Stimulated activated naive CD4-positive, alpha-beta T cell treated with Interleukin-2 at 50 U/mL for 16 hours (primary cell): Measurements from ENCODE around the gene BHLHA15.

Experiments
- DNase-seq: peaks from one replicate; lab custom pipeline; 2025; lab: John Stamatoyannopoulos, UW

The BHLHA15 gene

DNA sequence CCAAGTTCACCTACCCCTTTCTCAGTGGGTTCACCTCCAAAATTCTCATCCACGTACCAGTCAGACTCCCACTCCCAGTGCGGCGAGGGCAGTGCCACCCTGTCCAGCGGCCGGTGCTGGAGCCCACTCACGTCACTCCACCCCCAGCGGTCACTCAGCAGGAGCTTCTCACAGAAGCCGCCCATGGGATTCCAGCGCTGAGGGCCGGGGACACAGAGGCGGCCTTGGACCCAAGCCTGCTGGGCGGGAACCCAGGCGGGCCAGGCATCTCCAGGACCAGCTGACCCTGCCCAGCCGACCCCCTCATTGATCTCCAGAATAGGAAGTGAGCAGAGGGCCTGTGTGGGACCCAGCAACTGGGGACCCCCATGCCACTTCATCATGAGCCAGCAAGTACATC lies 33.6 kb downstream of the BHLHA15 start:
- DNase-seq: no peak

DNA sequence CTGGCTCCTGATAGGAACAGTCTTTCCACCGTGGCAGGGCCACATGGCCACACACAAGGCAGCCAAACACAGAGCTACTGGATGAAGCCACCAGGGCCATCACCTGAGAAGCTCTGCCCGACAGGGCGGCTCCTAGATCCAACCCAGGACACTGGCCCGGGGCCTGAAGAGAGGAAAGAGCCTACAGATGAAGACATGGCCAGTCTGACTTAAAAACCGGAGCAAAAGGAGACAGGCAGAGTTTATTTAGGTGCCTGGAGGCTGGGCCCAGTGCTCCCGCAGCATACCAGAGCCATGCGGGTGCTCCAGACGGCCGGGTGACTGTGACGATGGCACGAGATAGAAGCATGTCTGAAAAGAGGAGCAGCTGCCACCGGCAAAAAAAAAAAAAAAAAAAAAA lies 36.9 kb downstream of the BHLHA15 start:
- DNase-seq: no peak

DNA sequence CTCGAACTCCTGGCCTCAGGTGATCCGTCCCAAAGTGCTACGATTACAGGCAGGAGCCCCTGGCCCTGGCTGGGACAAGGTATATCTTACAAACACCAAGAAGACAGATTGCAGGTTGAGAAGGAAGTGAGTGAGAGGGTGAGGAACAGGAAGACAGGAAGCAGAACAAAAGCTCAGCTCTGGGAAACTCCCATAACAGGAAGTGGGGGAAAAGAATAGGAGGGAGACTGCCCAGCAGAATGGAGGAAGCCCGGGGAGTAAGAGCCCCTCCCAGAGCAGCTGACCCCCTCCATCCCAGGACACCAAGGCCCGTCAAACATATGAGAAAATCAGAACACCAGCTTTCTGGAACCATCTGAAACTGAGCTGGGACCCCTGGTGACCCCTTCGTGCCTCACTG lies 37.9 kb downstream of the BHLHA15 start:
- no peak for DNase-seq

DNA sequence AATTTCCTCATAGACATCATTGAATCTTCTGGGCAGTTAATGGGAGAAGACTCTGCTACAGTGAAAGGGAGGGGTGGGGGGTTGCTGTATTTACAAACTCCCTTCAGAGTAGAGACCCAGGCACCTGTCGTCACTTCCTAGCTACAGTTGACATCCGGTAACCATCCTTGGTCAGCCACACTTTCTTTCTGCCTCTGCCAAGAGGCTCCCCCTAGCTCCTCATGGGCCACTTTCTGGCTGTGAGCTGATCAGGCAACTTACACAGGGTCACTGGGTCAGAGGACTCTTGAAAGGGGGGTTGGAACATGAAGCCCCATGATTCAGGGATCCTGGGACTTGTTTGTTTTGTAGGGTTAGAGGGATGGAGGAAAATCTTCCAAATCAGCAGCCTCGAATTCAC lies 39.5 kb downstream of the BHLHA15 start:
- peak; percentile 10 for DNase-seq

DNA sequence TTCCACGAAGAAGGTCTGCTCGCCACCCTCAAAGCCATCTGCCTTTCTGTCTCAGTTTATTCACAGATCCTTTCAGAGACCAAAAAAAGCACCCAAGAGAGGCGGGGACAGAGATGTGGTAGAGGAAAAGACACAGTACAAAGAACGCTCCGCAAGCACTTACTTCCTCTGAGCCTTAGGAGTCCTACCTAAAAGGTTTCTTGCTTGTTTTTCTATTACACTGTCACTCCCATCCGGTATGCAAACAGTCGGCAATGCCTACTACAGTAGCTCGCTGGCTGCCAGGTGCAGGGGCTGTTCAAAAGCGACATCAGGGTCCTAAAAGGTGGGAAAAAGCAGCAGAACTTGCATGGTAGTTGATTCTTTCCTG lies 40.0 kb downstream of the BHLHA15 start:
- no peak for DNase-seq

DNA sequence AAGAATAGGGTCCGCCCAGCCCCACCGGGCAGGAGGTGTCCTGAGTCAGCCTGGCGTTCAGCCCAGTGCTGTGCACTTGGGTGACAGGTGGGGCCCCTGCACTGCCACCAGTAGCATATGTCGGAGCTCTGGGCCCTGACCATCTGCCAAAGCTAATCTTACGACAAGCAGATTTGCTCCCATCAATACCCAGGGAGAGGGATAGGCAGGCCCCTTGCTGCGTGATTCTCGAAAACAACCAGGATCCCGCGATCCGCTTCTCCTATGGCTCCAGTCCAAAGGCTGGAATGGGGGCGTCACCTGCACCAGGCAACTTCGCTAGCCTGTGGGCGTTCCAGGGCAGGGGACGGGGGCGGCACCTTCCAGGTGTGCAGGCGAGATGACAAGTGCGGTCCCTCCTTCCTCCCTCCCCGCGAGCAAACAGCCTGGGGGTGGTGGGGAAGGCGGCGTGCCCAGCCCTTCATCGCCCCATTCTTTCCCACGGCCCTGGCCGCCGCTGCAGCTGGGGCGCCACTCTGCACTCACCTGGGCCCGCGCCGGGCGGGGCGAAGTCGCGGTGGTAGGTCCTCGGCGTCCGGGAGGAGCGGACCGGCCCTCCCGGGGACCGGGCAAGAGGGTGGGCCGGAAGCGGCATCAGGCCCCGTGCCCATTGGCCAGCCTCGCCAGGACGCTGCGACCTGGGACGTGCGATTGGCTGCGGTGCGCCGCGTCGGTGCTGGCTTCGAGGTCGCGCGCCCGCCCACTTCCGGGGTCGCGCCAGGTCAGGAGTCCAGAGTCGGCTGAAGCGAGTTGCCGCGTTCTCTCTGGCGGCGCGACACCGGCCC lies 40.6 kb downstream of the BHLHA15 start, which contains the start of gene TECPR1:
Gene TECPR1 (minus strand): TSS at position 632 of the 824 bp plus-strand sequence. CDS start 6,086 bp downstream, outside the sequence.
- DNase-seq: peak; percentile 87

DNA sequence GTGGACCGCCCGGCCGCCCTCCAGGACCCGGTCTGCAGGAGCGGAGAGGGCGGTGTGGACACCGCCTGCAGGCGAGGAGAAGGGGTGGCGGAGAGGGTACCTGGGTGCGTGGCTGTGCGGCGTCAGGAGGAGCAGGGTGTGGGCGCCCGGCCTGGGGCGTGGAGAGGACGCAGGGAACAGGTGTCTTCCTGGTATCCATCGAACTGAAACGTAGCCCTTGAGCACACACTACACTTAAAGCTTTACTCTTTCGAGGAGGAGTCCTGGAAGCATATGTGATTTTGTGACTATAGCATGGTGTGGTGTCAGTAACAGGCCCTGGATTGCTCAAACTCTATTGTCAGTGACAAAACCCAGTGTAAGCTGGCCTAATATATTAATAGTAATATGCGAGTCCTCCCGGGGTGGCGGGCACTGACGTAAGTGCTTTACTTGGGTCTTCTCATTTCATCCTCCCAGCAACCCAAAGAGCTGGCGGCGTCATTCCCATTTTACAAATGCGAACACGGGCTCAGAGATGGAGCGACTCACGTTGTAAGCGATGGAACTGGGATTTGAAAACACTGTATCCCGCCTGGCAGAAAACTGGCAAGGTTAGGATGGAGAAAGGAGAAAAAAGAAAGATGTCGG lies 41.3 kb downstream of the BHLHA15 start:
- no peak for DNase-seq

DNA sequence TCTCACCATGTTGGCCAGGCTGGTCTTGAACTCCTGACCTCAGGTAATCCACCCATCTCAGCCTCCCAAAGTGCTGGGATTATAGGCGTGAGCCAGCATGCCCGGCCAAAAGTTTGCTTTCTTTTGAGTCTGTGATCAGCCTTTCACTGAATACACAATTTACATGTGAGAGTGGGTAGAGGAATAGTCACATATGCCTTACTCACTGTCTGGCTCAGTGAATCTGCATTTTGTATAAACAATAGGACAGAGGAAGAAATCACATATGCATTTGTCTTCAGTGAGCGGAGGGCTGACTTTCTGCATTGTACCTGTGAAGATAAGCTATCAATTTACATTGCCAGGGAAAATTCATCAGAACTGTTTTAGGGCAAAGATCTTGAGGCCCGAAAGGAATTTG lies 43.3 kb downstream of the BHLHA15 start:
- DNase-seq: no peak

DNA sequence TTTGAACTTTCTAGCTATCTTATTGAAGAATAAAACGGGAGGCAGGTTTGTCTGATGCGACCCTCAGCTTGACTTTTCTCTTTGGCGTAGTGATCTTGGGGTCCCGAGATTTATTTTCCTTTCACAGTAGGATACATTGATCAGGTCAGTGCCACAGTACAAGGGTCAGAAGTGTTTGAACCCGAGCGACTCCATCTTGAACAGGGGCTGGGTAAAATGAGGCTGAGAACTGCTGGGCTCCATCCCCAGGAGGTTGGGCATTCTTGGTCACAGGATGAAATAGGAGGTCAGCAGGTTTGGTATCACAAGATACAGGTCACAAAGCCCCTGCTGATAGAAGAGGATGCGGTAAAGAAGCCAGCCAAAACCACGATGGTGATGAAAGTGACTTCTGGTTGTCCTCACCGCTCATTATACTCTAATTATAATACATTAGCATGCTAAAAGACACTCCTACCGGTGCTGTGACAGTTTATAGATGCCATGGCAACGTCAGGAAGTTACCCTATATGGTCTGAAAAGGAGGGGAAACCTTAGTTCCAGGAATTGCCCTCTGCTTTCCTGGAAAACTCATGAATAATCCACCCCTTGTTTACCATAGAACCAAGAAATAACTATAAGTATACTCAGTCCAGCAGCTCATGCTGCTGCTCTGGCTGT lies 43.8 kb downstream of the BHLHA15 start:
- no peak for DNase-seq

DNA sequence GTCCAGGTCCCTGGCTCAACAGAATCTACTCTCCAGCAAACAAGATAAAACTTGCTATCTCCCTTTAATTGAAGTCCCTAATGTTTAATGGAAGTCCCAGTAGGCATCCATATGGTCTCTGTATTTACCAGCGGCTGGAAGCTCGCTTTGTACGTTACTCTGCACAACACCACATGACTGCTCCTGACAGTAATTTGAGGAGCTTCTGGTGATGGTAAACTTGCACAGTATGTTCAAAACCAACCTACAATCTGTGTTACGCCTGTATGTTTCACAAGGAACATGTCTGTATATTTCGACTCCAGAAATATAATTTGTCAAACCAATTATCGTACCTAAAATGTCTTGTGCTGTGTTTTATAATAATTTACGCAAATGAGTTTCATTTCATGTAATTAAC lies 45.2 kb downstream of the BHLHA15 start:
- DNase-seq: no peak

DNA sequence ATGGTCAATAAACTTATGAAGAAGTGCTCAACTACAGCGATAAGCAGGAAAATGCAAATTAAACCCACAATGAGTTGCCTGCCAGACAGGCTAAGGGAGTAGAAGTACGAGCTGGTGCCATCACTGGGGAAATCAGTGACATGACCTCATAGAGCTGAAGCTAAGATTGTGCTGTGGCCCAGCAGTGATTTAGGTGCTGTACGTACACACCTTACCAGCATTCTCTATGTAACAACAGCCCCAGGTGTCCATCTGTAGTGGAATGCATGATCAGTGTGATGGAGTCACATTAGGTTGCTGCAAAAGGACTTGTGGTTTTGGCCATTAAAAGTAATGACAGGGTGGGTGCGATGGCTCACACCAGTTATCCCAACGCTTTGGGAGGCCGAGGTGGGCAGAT lies 46.5 kb downstream of the BHLHA15 start:
- DNase-seq: no peak
